ENCODE measurements around the gene LRCH1.

The LRCH1 gene

GRCh38 chr13:46668302-46668720 is 115.3 kb downstream of the LRCH1 start:
- DNase-seq: no peak

- DNase-seq: no peak
Observed at GRCh38 chr13:46668931-46669525, 116.1 kb downstream of the LRCH1 start.

- no peak for DNase-seq
Observed at GRCh38 chr13:46672338-46673090, 119.5 kb downstream of the LRCH1 start.

- DNase-seq: no peak
Observed at GRCh38 chr13:46675016-46675415, 122.0 kb downstream of the LRCH1 start.

- DNase-seq: no peak
Observed at GRCh38 chr13:46676378-46676725, 123.4 kb downstream of the LRCH1 start.

GRCh38 chr13:46679369-46680120 is 126.6 kb downstream of the LRCH1 start:
- DNase-seq: peak; percentile 26

- DNase-seq: no peak
Observed at GRCh38 chr13:46682015-46682414, 129.0 kb downstream of the LRCH1 start.

GRCh38 chr13:46682707-46683106 is 129.7 kb downstream of the LRCH1 start:
- no peak for DNase-seq

GRCh38 chr13:46683676-46684260 is 130.8 kb downstream of the LRCH1 start:
- DNase-seq: no peak

GRCh38 chr13:46684287-46685001 is 131.5 kb downstream of the LRCH1 start:
- no peak for DNase-seq

GRCh38 chr13:46685006-46685730 is 132.2 kb downstream of the LRCH1 start:
- no peak for DNase-seq

GRCh38 chr13:46686171-46686570 is 133.2 kb downstream of the LRCH1 start:
- no peak for DNase-seq

GRCh38 chr13:46687810-46688209 is 134.8 kb downstream of the LRCH1 start:
- no peak for DNase-seq

- DNase-seq: no peak
Observed at GRCh38 chr13:46688306-46688705, 135.3 kb downstream of the LRCH1 start.

- DNase-seq: no peak
Observed at GRCh38 chr13:46698014-46698413, 145.0 kb downstream of the LRCH1 start.

GRCh38 chr13:46698910-46699460 is 146.0 kb downstream of the LRCH1 start:
- no peak for DNase-seq

GRCh38 chr13:46712524-46712923 is 159.6 kb downstream of the LRCH1 start:
- DNase-seq: no peak

GRCh38 chr13:46715363-46715762 is 162.4 kb downstream of the LRCH1 start:
- no peak for DNase-seq

- DNase-seq: no peak
Observed at GRCh38 chr13:46716821-46717220, 163.9 kb downstream of the LRCH1 start.

GRCh38 chr13:46717275-46717674 is 164.3 kb downstream of the LRCH1 start:
- no peak for DNase-seq

- no peak for DNase-seq
Observed at GRCh38 chr13:46717856-46718255, 164.9 kb downstream of the LRCH1 start.

- DNase-seq: no peak
Observed at GRCh38 chr13:46720189-46720588, 167.2 kb downstream of the LRCH1 start.

Measured in central memory CD4-positive, alpha-beta T cell (primary cell).